GM19025 (cell line): ENCODE data around the gene DEUP1.
"Not testable (repeated sequence)": the region's sequence is repeated elsewhere in the genome, so short reads cannot be mapped to it uniquely, and the experiment has no call there.

Experiments used
- ATAC-seq: cut with Tn5 transposase; IDR thresholded peaks from one replicate; pipeline ENCODE4 v1.9.1; 2021; ENCODE audit warnings: mild to moderate bottlenecking, low read depth, moderate library complexity; ENCODE audit not compliant: unreplicated experiment

The DEUP1 gene

DNA sequence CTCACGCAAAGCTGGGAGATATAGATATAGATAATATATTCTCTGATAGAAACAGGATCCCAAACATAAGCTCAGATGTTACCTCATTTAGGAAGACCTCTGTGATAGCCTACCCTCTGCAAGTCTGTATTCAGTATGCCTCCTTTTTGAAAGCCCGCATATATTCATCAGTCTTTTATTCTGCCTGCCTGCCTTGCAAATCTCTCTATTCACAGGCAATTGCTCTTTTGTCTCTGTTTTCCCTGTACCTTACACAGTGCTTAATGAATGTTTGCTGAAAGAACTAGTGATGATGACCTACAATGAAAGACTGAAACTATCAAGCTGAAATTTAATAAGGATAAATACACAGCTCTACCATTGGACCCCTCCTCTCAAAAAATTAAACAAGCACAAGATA, 18.4 kb downstream of the DEUP1 start:
- ATAC-seq, result no peak

- ATAC-seq, result no peak
Observed at GRCh38 chr11:93350835-93351234, 20.3 kb downstream of the DEUP1 start.

- ATAC-seq, result no peak
Observed at GRCh38 chr11:93359396-93359795, 28.9 kb downstream of the DEUP1 start.

GRCh38 chr11:93361435-93361834, 30.9 kb downstream of the DEUP1 start:
- ATAC-seq, result no peak

DNA sequence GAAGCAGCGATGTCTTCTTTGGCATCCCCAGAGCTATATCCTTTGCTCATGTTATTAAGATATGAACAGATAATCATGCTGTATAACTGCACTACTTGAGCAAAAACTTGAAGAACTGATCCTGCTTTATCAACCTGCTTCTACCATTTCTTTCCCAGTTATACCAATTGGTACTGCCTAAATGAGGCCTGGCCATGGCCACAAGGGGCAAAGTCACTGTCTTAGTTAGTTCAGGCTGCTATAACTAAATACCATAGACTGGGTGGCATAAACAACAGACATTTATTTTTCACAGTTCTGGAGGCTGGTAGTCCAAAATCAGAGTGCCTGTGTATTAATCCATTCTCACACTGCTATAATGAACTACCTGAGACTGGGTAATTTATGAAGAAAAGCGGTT, 37.5 kb downstream of the DEUP1 start:
- no peak for ATAC-seq

DNA sequence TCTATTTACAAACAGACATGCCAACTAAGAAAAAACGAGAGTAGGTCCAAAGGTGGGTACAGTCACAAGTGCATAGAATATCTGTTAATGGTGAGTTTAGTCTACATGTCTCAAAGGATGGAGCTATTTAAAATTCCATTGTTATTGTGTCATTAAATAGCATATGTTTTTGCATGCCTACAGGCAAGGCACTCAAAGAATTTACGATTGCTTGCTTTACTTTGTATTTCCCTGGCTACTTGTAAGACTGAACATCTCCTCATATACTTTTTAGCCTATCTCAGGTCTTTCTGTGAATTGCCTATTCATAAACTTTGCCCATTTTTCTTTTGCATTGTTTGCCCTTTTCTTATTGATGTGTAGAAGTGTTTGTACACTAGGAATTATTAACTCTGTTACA, 39.7 kb downstream of the DEUP1 start:
- ATAC-seq, result no peak

GRCh38 chr11:93389737-93390136, 59.2 kb downstream of the DEUP1 start:
- ATAC-seq, result no peak

DNA sequence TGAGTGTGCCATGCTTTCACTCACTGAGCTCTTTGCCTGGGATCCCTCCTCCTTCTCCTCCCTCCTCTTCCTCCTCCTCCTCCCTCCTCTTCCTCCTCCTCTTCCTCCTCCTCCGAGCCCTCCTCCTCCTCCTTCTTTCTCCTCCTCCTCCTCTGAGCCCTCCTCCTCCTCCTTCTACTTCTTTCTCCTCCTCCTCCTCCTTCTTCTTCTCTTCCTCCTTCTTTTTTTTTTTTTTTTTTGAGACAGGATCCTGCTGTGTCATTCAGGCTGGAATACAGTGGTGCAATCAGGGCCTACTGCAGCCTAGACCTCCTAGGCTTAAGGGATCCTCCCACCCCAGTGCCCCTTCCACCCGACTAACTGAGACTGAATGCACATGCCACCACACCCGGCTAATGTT, 62.3 kb downstream of the DEUP1 start:
- no peak for ATAC-seq

- ATAC-seq, result no peak
Observed at GRCh38 chr11:93393386-93393785, 62.8 kb downstream of the DEUP1 start.

DNA sequence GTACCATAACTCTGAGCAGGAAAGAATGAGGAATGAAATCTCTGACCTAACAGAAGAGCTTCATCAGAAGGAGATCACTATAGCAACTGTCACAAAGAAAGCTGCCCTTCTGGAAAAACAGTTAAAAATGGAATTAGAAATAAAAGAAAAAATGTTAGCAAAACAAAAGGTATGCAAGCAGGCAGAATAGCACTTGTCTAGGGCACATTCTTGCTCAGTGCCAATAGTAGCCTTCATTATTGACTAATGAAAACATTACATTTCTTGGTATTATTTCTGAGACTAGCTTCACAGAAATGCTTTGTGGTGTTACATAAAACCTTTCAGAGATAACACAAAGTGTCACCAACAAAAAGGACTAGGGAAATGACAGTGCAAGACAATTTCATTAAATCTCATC, 63.9 kb downstream of the DEUP1 start:
- no peak for ATAC-seq

DNA sequence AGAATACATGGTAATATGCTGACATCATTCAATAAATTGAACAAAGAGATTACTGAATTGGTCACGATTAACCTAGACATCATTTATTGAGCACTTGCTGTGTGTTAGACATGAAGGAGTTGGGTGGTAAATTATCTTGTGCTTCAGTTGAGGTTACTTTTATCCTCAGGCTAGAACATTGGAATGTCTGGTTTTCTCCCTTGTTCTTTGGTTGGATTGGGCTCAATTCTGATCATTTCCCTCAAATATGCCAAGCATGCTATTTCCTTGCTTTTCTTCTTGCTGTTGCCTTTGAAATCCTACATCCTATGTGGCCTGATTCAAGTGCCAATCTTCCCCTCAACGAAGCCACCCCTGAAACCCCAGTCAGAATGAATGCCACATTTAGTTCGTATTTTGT, 65.8 kb downstream of the DEUP1 start:
- ATAC-seq, result no peak

DNA sequence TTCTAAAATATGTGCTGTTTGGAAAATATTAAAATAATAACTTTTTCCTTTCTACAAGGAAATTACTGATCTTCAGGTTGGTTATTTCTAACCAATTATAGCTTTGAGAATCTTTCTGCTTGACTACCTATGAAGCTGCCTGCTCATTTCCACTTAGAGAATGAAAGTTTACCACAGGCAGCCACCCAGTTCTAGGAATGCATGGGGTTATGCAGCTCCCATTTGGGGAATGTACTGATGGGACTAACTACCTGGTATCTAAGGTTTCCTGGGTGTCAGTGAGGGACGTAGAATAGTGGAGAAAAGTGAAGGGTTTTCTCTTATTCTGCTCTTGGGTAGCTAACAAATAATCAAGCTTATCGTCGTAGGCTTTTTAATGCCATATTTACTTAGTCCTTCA, 73.4 kb downstream of the DEUP1 start:
- ATAC-seq, result no peak

GRCh38 chr11:93407777-93408401, 77.3 kb downstream of the DEUP1 start:
- ATAC-seq, result no peak

- ATAC-seq, result no peak
Observed at GRCh38 chr11:93410441-93410840, 79.9 kb downstream of the DEUP1 start.

GRCh38 chr11:93411705-93412104, 81.2 kb downstream of the DEUP1 start:
- ATAC-seq, result no peak

DNA sequence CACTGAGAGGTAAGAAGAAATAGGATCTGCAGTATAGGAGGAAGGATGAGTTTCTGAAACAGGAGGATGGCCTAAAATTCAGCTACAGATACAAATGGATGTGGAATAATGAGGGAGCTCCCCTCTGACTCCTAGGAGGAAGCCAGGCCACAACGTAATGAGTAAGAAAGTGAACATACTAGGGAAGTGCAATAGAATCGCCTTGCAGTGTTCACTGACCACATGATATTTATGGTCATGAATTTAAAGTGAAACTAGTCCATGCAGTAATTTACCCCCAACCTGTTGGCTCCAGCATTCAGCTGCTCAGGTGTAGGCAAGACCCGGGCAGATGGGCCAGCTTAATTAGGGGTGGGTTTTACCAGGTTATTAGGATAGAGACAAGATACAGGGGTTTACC, 101.7 kb downstream of the DEUP1 start:
- ATAC-seq, result no peak

GRCh38 chr11:93443232-93443631, 112.7 kb downstream of the DEUP1 start:
- ATAC-seq, result not testable (repeated sequence)

DNA sequence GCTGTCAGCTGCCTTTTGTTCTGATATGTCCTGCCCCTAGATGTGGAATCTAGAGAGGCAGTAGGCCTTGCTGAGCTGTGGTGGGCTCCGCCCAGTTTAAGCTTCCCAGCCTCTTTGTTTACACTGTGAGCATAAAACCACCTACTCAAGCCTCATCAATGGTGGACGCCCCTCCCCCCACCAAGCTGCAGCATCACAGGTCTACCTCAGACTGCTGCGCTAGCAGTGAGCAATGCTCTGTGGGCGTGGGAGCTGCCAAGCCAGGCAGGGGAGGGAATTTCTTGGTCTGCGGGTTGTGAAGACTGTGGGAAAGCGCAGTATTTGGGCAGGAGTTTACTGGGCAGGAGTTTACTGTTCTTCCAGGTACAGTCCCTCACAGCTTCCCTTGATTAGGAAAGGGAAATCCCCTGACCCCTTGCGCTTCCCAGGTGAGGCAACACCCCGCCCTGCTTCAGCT, 114.1 kb downstream of the DEUP1 start:
- ATAC-seq, result no peak

- ATAC-seq, result no peak
Observed at GRCh38 chr11:93458286-93458685, 127.7 kb downstream of the DEUP1 start.

DNA sequence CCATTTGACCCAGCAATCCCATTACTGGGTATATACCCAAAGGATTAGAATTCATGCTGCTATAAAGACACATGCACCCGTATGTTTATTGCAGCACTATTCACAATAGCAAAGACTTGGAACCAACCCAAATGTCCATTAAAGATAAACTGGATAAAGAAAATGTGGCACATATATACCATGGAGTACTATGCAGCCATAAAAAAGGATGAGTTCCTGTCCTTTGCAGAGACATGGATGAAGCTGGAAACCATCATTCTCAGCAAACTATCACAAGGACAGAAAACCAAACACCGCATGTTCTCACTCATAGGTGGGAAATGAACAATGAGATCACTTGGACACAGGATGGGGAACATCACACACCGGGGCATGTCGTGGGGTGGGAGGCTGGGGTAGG, 133.1 kb downstream of the DEUP1 start:
- ATAC-seq, result not testable (repeated sequence)

GRCh38 chr11:93464927-93465540, 134.5 kb downstream of the DEUP1 start:
- ATAC-seq, result no peak

- no peak for ATAC-seq
Observed at GRCh38 chr11:93467054-93467453, 136.5 kb downstream of the DEUP1 start.
